Ovary (tissue), 9 donors: ENCODE results near the gene RPL19. TPM values are rescaled to one million over a fixed set of nuclear protein-coding genes. Genes with fewer than 3 reads are reported as not detected.

Source experiments
- DNase-seq, 5 donors: peaks; one replicate each; pipeline ENCODE4 v3.0.0-alpha.2; 2019 to 2020
- H3K27ac ChIP-seq, 2 donors: fragments of 200-600 bp; one replicate each; pipeline versions ENCODE4 v1.5.1 to v1.8.0; 2019 to 2022
- H3K27me3 ChIP-seq: fragments of 200-600 bp; one replicate; pipeline ENCODE4 v1.8.0; 2022
- H3K36me3 ChIP-seq: fragments of 200-600 bp; sonication (generic); one replicate; pipeline ENCODE4 v1.5.1; 2019
- H3K4me1 ChIP-seq: one replicate; pipeline ENCODE4 v1.8.1; 2013; ENCODE audit warnings: mild to moderate bottlenecking, moderate library complexity; ENCODE audit not compliant: insufficient read depth
- H3K4me3 ChIP-seq: fragments of 200-600 bp; sonication (generic); one replicate; pipeline ENCODE4 v1.5.1; 2017
- H3K9me3 ChIP-seq, 2 donors: fragments of 200-600 bp in 1 of 2; sonication (generic) in 1 of 2; one replicate each; pipeline versions ENCODE4 v1.5.1 to v1.8.1; 2013 to 2019; ENCODE audit warnings: mild to moderate bottlenecking in 1 of 2, moderate library complexity in 1 of 2
- EP300 ChIP-seq: sonication (generic); formaldehyde crosslinking; IDR thresholded peaks from one replicate; pipeline ENCODE4 v1.6.1; 2017; ENCODE audit warnings: antibody characterized with exemption
- POLR2A ChIP-seq: fragments of 450-650 bp; IDR thresholded peaks from one replicate; pipeline ENCODE4 v1.6.1; 2017; ENCODE audit warnings: antibody characterized with exemption, mild to moderate bottlenecking, moderate library complexity
- WGBS, 3 donors: extraction: QIAGEN DNeasy Blood & Tissue Kit in 1 of 3; methylation state at CpG; one replicate each; pipeline versions ENCODE4 v1.1.5 to v1.1.7; 2013 to 2017; 5-methylcytosine and 5-hydroxymethylcytosine counted together
- intact Hi-C, 4 donors: fragments of 100-400 bp; cut with DNase I; formaldehyde crosslinking; loops; one replicate each; pipeline versions ENCODE4 v1.11.0 to v1.15.1; 2022 to 2023
- polyA plus RNA-seq, 2 donors: library from polyadenylated mRNA; stranded (reverse); fragments of 200-250 nt in 1 of 2; fragments of 350-450 nt in 1 of 2; fragmentation: Illumina TruSeq in 1 of 2; extraction: RNeasy Lipid Tissue Mini Kit (QIAGEN cat#74804) in 1 of 2; gene quantifications; one replicate each; pipeline ENCODE4 v1.2.3, GENCODE V29; 2013 to 2014
- total RNA-seq, 7 donors: library from RNA; depleted of rRNA in 2 of 7; stranded (reverse); fragments of >200 nt in 2 of 7; fragmentation: NEBNext Ultra II Directional in 3 of 7; extraction: Animal tissue kit (Norgen Biotek cat#: 25700) in 3 of 7; gene quantifications; one replicate each; pipeline versions ENCODE4 v1.1.0 to v1.2.4, GENCODE V29; 2016 to 2023
- TF ChIP-seq, protein P1 (sequence below), 3 donors: fragments of 450-650 bp in 2 of 3; fragments of 200-600 bp in 1 of 3; IDR thresholded peaks; one replicate each; pipeline versions ENCODE4 v1.5.1 to v1.8.0; 2016 to 2022; ENCODE audit warnings: antibody characterized with exemption in 3 of 3, mild to moderate bottlenecking in 1 of 3
- donor health status: DM: no; HTN: no; CAD: no; lungs with moderate emphysema.
- donor health status: DM: no; HTN: no; CAD: no.
- donor health status: Bipolar disorder and iron deficiency.
- donor health status: DM: yes; HTN: yes; CAD: no.
- donor health status: DM: no; HTN: no; CAD: no.
- donor health status: DM: yes; HTN: yes; CAD: no.

RPL19 gene
- total and polyA plus RNA-seq, 9 donors = 2,272 to 5,697 (median 3,184) TPM

DNA sequence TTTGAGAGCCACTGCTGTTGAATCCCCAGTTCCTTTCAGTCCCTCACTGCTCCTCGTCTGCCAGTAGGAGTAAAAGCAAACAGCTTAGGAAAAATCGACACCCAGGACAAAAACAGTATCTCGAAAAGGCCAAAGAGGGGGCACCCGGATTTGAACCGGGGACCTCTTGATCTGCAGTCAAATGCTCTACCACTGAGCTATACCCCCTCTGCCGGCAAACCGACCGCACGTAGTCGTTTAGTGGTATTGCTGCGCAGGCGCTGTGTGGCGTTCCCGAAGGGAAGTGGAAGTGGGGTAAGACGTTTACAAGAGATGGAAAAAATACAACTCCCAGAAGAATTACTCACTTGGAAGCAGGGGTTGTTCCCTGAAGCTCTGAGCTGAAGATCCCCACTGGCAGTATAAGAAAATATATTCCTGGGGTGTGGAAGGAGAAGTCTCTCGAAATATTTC lies 46.5 kb upstream of the RPL19 start:
- Histone ChIP-seq H3K9me3 (no peaks in the 10 kb centered on the region), H3K27me3 (no peaks in the 10 kb centered on the region), H3K36me3 (no peaks in the 10 kb centered on the region), H3K27ac (peak overlapping the region; percentile 91 to 95), H3K4me1 (no peaks in the 10 kb centered on the region), H3K4me3 (peak overlapping the region; percentile 68)
- 0% methylated on average over 16 of the region's 16 CpGs for WGBS, 3 donors
- intact Hi-C loops = loop anchor here (2.0 to 10.0 kb wide), 9 partner anchors 51 to 399 kb away; partner anchors contain the start of genes LASP1 (in 1 of the 4) and PSMB3 (in 1 of the 4)
- DNase-seq = peak; percentile 92 to 95 (median 94)
- TF ChIP-seq POLR2A (peak; percentile 52), EP300 (no peak)
- TF ChIP-seq, protein P1, sequence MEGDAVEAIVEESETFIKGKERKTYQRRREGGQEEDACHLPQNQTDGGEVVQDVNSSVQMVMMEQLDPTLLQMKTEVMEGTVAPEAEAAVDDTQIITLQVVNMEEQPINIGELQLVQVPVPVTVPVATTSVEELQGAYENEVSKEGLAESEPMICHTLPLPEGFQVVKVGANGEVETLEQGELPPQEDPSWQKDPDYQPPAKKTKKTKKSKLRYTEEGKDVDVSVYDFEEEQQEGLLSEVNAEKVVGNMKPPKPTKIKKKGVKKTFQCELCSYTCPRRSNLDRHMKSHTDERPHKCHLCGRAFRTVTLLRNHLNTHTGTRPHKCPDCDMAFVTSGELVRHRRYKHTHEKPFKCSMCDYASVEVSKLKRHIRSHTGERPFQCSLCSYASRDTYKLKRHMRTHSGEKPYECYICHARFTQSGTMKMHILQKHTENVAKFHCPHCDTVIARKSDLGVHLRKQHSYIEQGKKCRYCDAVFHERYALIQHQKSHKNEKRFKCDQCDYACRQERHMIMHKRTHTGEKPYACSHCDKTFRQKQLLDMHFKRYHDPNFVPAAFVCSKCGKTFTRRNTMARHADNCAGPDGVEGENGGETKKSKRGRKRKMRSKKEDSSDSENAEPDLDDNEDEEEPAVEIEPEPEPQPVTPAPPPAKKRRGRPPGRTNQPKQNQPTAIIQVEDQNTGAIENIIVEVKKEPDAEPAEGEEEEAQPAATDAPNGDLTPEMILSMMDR (IDR thresholded peaks at IDR 0.05) = peak in 1 of 3 donors; percentile 60

- no peak overlapping the region for H3K27ac ChIP-seq
- H3K9me3 ChIP-seq = no peaks in the 10 kb centered on the region
- no peaks in the 10 kb centered on the region for H3K4me1 ChIP-seq
- H3K27me3 ChIP-seq = no peaks in the 10 kb centered on the region
- TF ChIP-seq EP300 = no peak
- TF ChIP-seq, protein P1 (IDR thresholded peaks at IDR 0.05) = no peak
- TF ChIP-seq POLR2A = no peak
- no peak for DNase-seq
- no peaks in the 10 kb centered on the region for H3K36me3 ChIP-seq
- H3K4me3 ChIP-seq = no peak overlapping the region
- intact Hi-C loops = loop anchor here in 2 of 4 donors (10.0 kb wide), 2 partner anchors 281 to 401 kb away; partner anchors contain the start of genes LASP1 (in 1 of the 2) and PSMB3 (in 1 of the 2)
- WGBS, 3 donors = 44 to 77% (median 50%) methylated on average over 2 of the region's 2 CpGs
These were observed 44.4 kb upstream of the RPL19 start for GRCh38 chr17:39155654-39156053.

GRCh38 chr17:39156491-39156890 lies 43.6 kb upstream of the RPL19 start:
- intact Hi-C loops = loop anchor here in 2 of 4 donors (10.0 kb wide), 2 partner anchors 282 to 402 kb away; partner anchors contain the start of genes LASP1 (in 1 of the 2) and PSMB3 (in 1 of the 2)

DNA sequence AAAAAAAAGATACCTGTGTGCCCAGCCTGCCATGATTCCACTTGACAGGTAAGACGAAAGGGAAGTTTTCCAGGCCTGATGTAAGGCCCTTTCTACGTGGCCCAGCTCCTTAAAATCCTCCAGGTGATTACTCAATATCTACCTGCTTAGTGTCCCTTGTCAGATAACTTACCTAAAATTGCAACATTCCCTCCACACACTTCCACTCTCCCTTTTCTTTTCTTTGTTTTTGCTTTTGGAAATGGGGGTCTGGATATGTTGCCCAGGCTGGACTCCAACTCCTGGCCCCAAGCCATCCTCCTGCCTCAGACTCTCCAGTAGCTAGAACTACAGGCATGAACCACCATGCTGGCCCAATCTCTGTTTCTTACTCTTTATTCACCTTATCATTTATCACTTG lies 41.5 kb upstream of the RPL19 start:
- no peak overlapping the region for H3K27ac ChIP-seq
- TF ChIP-seq, protein P1 (IDR thresholded peaks at IDR 0.05) = no peak
- TF ChIP-seq POLR2A (no peak), EP300 (no peak)
- no peaks in the 10 kb centered on the region for H3K36me3 ChIP-seq
- intact Hi-C loops = loop anchor here in 2 of 4 donors (10.0 kb wide), 2 partner anchors 284 to 404 kb away; partner anchors contain the start of genes LASP1 (in 1 of the 2) and PSMB3 (in 1 of the 2)
- H3K4me3 ChIP-seq = no peak overlapping the region
- H3K27me3 ChIP-seq = no peaks in the 10 kb centered on the region
- DNase-seq = no peak
- WGBS, 3 donors = 90 to 96% (median 95%) methylated on average over 2 of the region's 2 CpGs
- no peaks in the 10 kb centered on the region for H3K9me3 ChIP-seq
- no peaks in the 10 kb centered on the region for H3K4me1 ChIP-seq

More at GRCh38 chr17:39156491-39156890, 43.6 kb upstream of the RPL19 start:
- Histone ChIP-seq H3K4me1 (no peaks in the 10 kb centered on the region), H3K27me3 (no peaks in the 10 kb centered on the region), H3K36me3 (no peaks in the 10 kb centered on the region), H3K27ac (no peak overlapping the region), H3K4me3 (no peak overlapping the region), H3K9me3 (no peaks in the 10 kb centered on the region)
- WGBS, 3 donors = 48 to 54% (median 53%) methylated on average over 7 of the region's 7 CpGs
- DNase-seq = no peak
- TF ChIP-seq POLR2A (no peak), EP300 (no peak)
- TF ChIP-seq, protein P1 (IDR thresholded peaks at IDR 0.05) = no peak
